Activated naive CD8-positive, alpha-beta T cell treated with anti-CD3 and anti-CD28 coated beads, Interleukin-2, amount 10 ng/mL, durations not matched to agents 7 days and 5 days (primary cell): ENCODE results near the gene PDE10A. TPM values are rescaled to one million over a fixed set of nuclear protein-coding genes. Genes with fewer than 3 reads are reported as not detected.

Experiments
- ATAC-seq: fragments of 150-1000 bp; cut with Tn5 transposase; one replicate; pipeline ENCODE4 v1.10.0; 2021; ENCODE audit warnings: low read depth, moderate library complexity
- POLR2A ChIA-PET: fragments of 350-600 bp; sonication (Branson Sonifier 250); formaldehyde crosslinking; loops from one replicate; lab custom pipeline; 2021; ENCODE audit warnings: antibody characterized with exemption; lab: Charles Lee
- DNase-seq: peaks from one replicate; pipeline ENCODE4 v3.0.0; 2021
- H3K27ac Mint-ChIP-seq: one replicate; pipeline ENCODE4 v1.8.0; 2022; ENCODE audit warnings: mild to moderate bottlenecking, mixed read lengths
- H3K27me3 Mint-ChIP-seq: one replicate; pipeline ENCODE4 v1.8.0; 2022; ENCODE audit warnings: mild to moderate bottlenecking, moderate library complexity, mixed read lengths
- H3K36me3 Mint-ChIP-seq: one replicate; pipeline ENCODE4 v1.8.0; 2021; ENCODE audit warnings: mild to moderate bottlenecking, mixed read lengths
- H3K4me1 Mint-ChIP-seq: one replicate; pipeline ENCODE4 v1.8.0; 2021; ENCODE audit warnings: mixed read lengths
- H3K4me3 Mint-ChIP-seq: one replicate; pipeline ENCODE4 v1.8.0; 2022; ENCODE audit warnings: mild to moderate bottlenecking, moderate library complexity, mixed read lengths
- H3K9me3 Mint-ChIP-seq: one replicate; pipeline ENCODE4 v1.8.0; 2021; ENCODE audit warnings: mixed read lengths
- total RNA-seq, 2 experiments: library from RNA; stranded (reverse); gene quantifications; one replicate each; pipeline ENCODE4 v1.2.3, GENCODE V29; 2021

Gene PDE10A
- total RNA-seq, 2 experiments from 2014 or later = not detected

GRCh38 chr6:165671222-165671768 is 8.3 kb upstream of the PDE10A start:
- H3K27me3 Mint-ChIP-seq = peaks cover 11% of the 10 kb centered on the region
- POLR2A ChIA-PET = no interaction called here
- H3K9me3 Mint-ChIP-seq = no peaks in the 10 kb centered on the region
- no peak for DNase-seq
- H3K27ac Mint-ChIP-seq = no peak overlapping the region
- H3K36me3 Mint-ChIP-seq = no peaks in the 10 kb centered on the region
- ATAC-seq = no peak
- no peaks in the 10 kb centered on the region for H3K4me1 Mint-ChIP-seq
- no peak overlapping the region for H3K4me3 Mint-ChIP-seq

DNA sequence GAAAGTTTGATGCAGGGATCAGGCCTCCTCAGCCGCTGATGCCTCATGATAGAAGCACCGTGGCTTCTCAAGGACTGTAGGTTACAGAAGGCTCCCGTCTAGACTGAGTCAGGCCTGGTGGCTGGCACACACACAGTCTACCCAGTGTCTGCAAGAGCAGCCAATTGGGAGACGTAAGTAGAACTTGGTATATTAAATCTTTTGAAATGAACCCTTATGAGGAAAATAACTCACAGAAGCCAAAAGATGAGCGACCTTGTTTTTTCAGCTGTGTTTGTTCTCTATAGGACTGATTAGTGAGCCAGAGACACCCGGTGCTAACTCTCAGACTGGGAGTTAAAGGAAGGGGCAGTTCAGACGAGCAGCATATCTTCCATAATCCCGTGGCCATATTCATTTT is 5.9 kb upstream of the PDE10A start:
- no peak overlapping the region for H3K4me3 Mint-ChIP-seq

DNA sequence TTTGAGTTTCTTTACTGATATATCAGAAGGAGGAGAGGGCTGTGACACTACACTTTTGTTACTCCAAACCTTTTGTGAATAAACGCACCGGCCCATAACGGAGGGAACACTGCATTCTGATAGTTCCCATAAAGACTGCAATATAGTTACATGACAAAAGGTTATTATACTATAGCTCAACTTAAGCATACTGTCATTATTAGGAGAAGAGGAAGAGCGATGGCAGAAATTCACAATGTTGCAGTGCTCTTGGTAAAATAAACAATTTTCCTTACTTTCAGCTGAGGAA is 2.3 kb upstream of the PDE10A start:
- no peak overlapping the region for H3K4me3 Mint-ChIP-seq
- H3K27ac Mint-ChIP-seq = no peak overlapping the region
- peaks cover 43% of the 10 kb centered on the region for H3K27me3 Mint-ChIP-seq
- peaks cover 1% of the 10 kb centered on the region for H3K36me3 Mint-ChIP-seq
- ATAC-seq = no peak
- POLR2A ChIA-PET = no interaction called here
- H3K9me3 Mint-ChIP-seq = no peaks in the 10 kb centered on the region
- H3K4me1 Mint-ChIP-seq = peaks cover 3% of the 10 kb centered on the region
- DNase-seq = no peak

More for the DNA sequence above, 5.9 kb upstream of the PDE10A start:
- Mint-ChIP-seq H3K27ac (no peak overlapping the region), H3K36me3 (no peaks in the 10 kb centered on the region), H3K4me1 (peaks cover 2% of the 10 kb centered on the region), H3K27me3 (peaks cover 28% of the 10 kb centered on the region), H3K9me3 (no peaks in the 10 kb centered on the region)
- POLR2A ChIA-PET = no interaction called here
- ATAC-seq (no peak), DNase-seq (no peak)

DNA sequence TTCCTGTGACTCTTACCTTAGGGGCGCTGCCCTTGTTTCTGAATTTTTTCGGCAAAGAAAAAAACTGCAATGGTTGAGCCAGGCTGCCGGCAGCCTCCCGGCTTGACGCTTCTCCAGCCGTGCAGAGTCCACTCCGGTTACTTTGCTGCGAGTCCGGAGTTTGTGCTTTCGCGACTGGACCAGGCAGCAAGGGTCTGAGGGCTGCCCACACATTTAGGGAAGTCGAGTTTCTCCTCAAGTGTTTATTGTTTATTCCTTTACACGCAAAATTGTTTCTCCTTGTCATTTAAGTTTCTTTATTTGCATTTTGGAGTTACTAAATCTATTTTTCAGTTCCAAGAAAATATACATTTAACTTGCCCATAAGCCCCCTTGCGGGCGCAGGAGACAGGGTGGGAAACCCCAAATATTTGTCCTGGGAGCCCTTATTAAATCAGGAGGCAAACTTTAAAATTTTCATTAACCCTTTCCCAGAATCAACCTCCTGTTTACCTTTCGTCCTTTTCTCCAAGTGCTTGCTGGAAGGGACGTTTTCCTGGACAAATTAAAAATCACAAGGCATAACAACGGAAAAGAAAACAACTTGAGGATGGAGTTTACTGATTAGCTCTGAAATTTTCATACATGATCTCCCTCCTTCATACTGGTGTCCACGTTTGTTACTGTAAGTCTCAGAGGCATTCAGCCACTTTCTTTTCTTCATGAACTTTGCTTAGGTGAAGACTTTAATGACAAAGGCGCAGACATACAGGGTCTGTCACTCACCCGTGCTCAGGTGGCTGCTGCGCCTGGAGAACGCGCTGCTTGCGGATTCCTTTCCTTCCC is 1.7 kb upstream of the PDE10A start:
- no peaks in the 10 kb centered on the region for H3K9me3 Mint-ChIP-seq
- H3K4me3 Mint-ChIP-seq = no peak overlapping the region
- ATAC-seq = no peak
- no peak overlapping the region for H3K27ac Mint-ChIP-seq
- H3K36me3 Mint-ChIP-seq = peaks cover 1% of the 10 kb centered on the region
- peaks cover 3% of the 10 kb centered on the region for H3K4me1 Mint-ChIP-seq
- POLR2A ChIA-PET = no interaction called here
- no peak for DNase-seq
- peaks cover 48% of the 10 kb centered on the region for H3K27me3 Mint-ChIP-seq

DNA sequence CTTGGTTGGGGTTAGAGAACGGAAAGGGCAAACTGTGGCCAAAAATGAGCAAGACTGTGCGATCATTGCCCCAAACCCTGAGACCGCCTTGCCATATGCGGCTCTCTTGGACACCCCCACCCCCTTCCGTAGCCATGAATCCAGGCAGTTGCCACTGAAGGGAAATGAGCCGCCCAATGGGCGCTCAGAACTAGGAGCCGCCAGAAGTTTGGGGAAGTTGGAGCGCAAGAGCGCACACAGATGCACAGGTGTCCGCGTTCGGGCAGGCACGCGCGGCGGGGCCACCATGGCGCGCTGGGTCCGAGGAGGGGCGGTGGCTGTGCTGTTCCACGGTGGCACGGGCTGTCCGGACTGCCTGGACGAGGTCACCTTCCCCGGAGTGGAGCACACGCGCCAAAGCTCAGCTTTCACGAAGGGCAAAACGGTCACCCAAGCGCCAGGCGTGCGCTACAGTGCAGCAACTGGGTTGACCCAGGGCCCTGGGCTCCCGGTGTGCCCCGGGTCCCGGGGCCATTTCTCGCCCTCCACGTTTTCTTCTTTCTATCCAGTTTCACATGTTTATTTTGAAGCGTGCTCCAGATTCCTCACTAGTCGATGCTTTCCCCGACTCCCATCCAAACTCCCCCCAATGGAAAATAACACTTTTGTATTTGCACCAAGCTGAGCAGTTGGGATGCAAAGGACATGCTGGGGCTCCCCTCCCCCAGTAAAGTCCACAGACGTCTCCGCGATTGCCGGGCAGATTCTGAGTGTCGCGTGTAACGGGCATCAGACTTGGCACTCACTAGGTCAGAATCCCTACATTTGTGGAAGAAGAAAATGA is 906 bp upstream of the PDE10A start:
- no peak for DNase-seq
- H3K36me3 Mint-ChIP-seq = peaks cover 1% of the 10 kb centered on the region
- H3K4me1 Mint-ChIP-seq = peaks cover 3% of the 10 kb centered on the region
- no peak for ATAC-seq
- H3K9me3 Mint-ChIP-seq = no peaks in the 10 kb centered on the region
- peak overlapping the region; percentile 7 for H3K4me3 Mint-ChIP-seq
- peak overlapping the region; percentile 56 for H3K27ac Mint-ChIP-seq
- H3K27me3 Mint-ChIP-seq = peaks cover 56% of the 10 kb centered on the region
- POLR2A ChIA-PET = no interaction called here

DNA sequence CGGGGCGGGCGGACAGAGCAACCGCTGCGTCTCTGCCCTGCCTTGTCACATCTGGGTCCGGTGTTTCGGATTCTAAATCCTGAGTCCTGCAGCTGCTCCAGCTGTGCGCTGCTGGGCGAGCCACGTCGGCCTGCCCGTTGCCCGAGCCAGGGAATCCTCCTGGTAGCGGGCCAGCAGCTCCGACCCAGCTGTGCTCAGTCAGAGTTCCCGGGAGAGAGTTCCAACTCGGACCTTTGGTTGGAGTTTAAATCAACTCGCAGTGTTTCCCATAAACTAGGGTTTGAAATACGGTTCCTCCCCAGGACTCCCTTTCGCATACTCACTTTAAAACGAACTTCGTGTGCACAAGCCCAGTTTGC is 315 bp upstream of the PDE10A start:
- Mint-ChIP-seq H3K27me3 (peaks cover 60% of the 10 kb centered on the region), H3K4me3 (no peak overlapping the region), H3K9me3 (no peaks in the 10 kb centered on the region), H3K27ac (peak overlapping the region; percentile 56), H3K4me1 (peaks cover 3% of the 10 kb centered on the region), H3K36me3 (peaks cover 1% of the 10 kb centered on the region)
- POLR2A ChIA-PET = no interaction called here
- DNase-seq (peak; percentile 31), ATAC-seq (no peak)

GRCh38 chr6:165662041-165662748 is 846 bp downstream of the PDE10A start:
- no peak for ATAC-seq
- peak; percentile 29 for DNase-seq
- POLR2A ChIA-PET = no interaction called here
- Mint-ChIP-seq H3K36me3 (peaks cover 1% of the 10 kb centered on the region), H3K27ac (peak overlapping the region; percentile 38), H3K27me3 (peaks cover 65% of the 10 kb centered on the region), H3K4me3 (no peak overlapping the region), H3K4me1 (peaks cover 3% of the 10 kb centered on the region), H3K9me3 (no peaks in the 10 kb centered on the region)

DNA sequence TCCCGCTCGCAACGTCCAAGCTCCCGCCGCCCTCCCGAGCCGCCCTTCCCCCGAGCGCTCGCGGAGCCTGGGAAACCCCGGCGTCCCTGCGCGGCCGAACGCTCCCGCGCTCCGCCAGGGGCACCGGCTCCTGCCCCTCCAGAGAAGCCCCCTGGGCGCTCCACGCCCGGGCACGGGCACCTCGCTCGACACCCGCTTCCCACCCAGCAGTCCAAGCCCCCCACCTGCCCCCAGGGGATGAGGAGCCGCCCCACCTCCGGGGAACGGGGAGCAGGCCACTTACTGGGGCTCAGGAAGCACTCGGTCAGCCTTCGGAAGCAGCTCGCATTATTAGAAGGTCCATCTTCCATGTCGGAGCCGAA is 1.4 kb downstream of the PDE10A start:
- no peaks in the 10 kb centered on the region for H3K9me3 Mint-ChIP-seq
- no peak overlapping the region for H3K4me3 Mint-ChIP-seq
- H3K27me3 Mint-ChIP-seq = peaks cover 61% of the 10 kb centered on the region
- H3K36me3 Mint-ChIP-seq = peaks cover 1% of the 10 kb centered on the region
- H3K4me1 Mint-ChIP-seq = peaks cover 3% of the 10 kb centered on the region
- POLR2A ChIA-PET = no interaction called here
- DNase-seq (peak; percentile 27), ATAC-seq (no peak)
- H3K27ac Mint-ChIP-seq = no peak overlapping the region

DNA sequence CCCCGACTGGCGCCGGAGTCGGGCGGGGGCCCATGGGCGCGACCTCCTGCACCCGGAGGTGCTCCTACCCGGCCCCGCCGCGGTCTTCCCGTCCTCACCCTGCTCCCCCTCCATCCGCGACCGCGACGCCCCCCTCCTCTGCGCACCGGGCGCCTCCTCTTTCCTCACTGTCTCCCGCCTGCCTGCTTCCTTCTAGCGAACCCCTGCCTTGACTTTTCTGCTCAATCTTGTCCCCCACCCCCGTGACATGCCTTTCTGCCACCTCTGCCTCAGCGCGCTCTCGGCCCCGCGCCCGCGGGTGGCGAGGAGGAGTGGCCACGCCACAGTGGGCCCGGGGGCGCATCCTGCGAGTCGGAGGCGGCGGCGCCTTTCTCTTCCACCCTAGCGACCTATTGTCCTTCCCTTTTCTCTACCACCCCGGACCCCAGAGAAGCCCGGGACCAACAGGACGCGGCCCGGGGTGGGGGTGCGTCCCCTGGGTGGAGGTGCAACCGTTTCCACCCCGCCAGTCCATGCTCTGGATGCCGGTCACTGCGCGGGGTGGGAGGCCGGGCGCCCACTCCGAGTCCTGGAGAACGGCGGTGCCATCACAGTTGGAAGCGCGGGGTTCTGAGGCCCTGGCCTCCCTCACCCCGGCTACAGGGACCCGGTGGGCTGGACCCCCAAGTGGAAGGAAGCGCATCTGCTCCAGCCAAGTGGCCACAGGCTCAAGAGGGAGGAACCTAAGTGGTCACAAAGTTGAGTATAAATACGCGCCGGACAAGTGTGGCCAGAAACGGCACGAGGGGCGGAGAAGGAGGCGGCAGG is 2.0 kb downstream of the PDE10A start:
- POLR2A ChIA-PET = no interaction called here
- H3K4me3 Mint-ChIP-seq = no peak overlapping the region
- DNase-seq (no peak), ATAC-seq (no peak)
- H3K27ac Mint-ChIP-seq = no peak overlapping the region
- peaks cover 1% of the 10 kb centered on the region for H3K36me3 Mint-ChIP-seq
- no peaks in the 10 kb centered on the region for H3K9me3 Mint-ChIP-seq
- peaks cover 58% of the 10 kb centered on the region for H3K27me3 Mint-ChIP-seq
- peaks cover 3% of the 10 kb centered on the region for H3K4me1 Mint-ChIP-seq

- Mint-ChIP-seq H3K4me1 (peaks cover 3% of the 10 kb centered on the region), H3K27me3 (peaks cover 52% of the 10 kb centered on the region), H3K4me3 (no peak overlapping the region)
Measured at GRCh38 chr6:165659945-165660856, 2.8 kb downstream of the PDE10A start.

GRCh38 chr6:165658395-165659058 is 4.5 kb downstream of the PDE10A start:
- ATAC-seq = no peak
- POLR2A ChIA-PET = no interaction called here
- Mint-ChIP-seq H3K9me3 (no peaks in the 10 kb centered on the region), H3K36me3 (peaks cover under 1% of the 10 kb centered on the region), H3K4me3 (no peak overlapping the region), H3K27me3 (peaks cover 37% of the 10 kb centered on the region), H3K27ac (no peak overlapping the region), H3K4me1 (peaks cover 1% of the 10 kb centered on the region)
- no peak for DNase-seq

More at GRCh38 chr6:165659945-165660856, 2.8 kb downstream of the PDE10A start:
- POLR2A ChIA-PET = no interaction called here
- no peaks in the 10 kb centered on the region for H3K9me3 Mint-ChIP-seq
- H3K27ac Mint-ChIP-seq = no peak overlapping the region
- DNase-seq (no peak), ATAC-seq (peak; percentile 18)
- H3K36me3 Mint-ChIP-seq = peaks cover 1% of the 10 kb centered on the region

- H3K36me3 Mint-ChIP-seq = no peaks in the 10 kb centered on the region
- DNase-seq (no peak), ATAC-seq (no peak)
- POLR2A ChIA-PET = no interaction called here
- no peak overlapping the region for H3K27ac Mint-ChIP-seq
- H3K9me3 Mint-ChIP-seq = no peaks in the 10 kb centered on the region
- H3K4me1 Mint-ChIP-seq = no peaks in the 10 kb centered on the region
- peaks cover 34% of the 10 kb centered on the region for H3K27me3 Mint-ChIP-seq
- H3K4me3 Mint-ChIP-seq = no peak overlapping the region
Measured at GRCh38 chr6:165657325-165657680, 5.7 kb downstream of the PDE10A start.
